IPS-18a (cell line): ENCODE results near the gene NDUFAF5.

ENCODE experiments used
- H3K27ac ChIP-seq: one replicate; pipeline ENCODE4 v1.5.1; 2013; ENCODE audit warnings: low read length
- H3K27me3 ChIP-seq: one replicate; pipeline ENCODE4 v1.6.1; 2013; ENCODE audit warnings: mild to moderate bottlenecking, low read length; ENCODE audit not compliant: control insufficient read depth, insufficient read depth
- H3K36me3 ChIP-seq: one replicate; pipeline ENCODE4 v1.6.1; 2013; ENCODE audit warnings: low read depth, low read length; ENCODE audit not compliant: control insufficient read depth
- H3K4me1 ChIP-seq: one replicate; pipeline ENCODE4 v1.6.1; 2013; ENCODE audit warnings: low read depth, low read length; ENCODE audit not compliant: control insufficient read depth
- H3K4me3 ChIP-seq: one replicate; pipeline ENCODE4 v1.5.1; 2013; ENCODE audit warnings: low read length
- H3K9ac ChIP-seq: one replicate; pipeline ENCODE4 v1.6.1; 2013; ENCODE audit warnings: mild to moderate bottlenecking, low read length, moderate library complexity
- H3K9me3 ChIP-seq: one replicate; pipeline ENCODE4 v1.6.1; 2013; ENCODE audit warnings: low read depth, low read length; ENCODE audit not compliant: control insufficient read depth

NDUFAF5 gene

GRCh38 chr20:13809855-13810254 lies 25.0 kb downstream of the NDUFAF5 start:
- Histone ChIP-seq H3K36me3 (peaks cover 69% of the 10 kb centered on the region), H3K9ac (no peak overlapping the region)

GRCh38 chr20:13810446-13810845 lies 25.6 kb downstream of the NDUFAF5 start:
- H3K4me3 ChIP-seq: no peak overlapping the region
- H3K36me3 ChIP-seq: peaks cover 71% of the 10 kb centered on the region
- no peaks in the 10 kb centered on the region for H3K27me3 ChIP-seq
- H3K27ac ChIP-seq: no peak overlapping the region
- H3K4me1 ChIP-seq: no peaks in the 10 kb centered on the region
- H3K9ac ChIP-seq: no peak overlapping the region
- no peaks in the 10 kb centered on the region for H3K9me3 ChIP-seq

More at GRCh38 chr20:13809855-13810254, 25.0 kb downstream of the NDUFAF5 start:
- no peak overlapping the region for H3K27ac ChIP-seq
- no peak overlapping the region for H3K4me3 ChIP-seq
- H3K4me1 ChIP-seq: no peaks in the 10 kb centered on the region
- H3K9me3 ChIP-seq: no peaks in the 10 kb centered on the region
- H3K27me3 ChIP-seq: no peaks in the 10 kb centered on the region

GRCh38 chr20:13813910-13814309 lies 29.1 kb downstream of the NDUFAF5 start:
- Histone ChIP-seq H3K4me1 (no peaks in the 10 kb centered on the region), H3K9ac (no peak overlapping the region), H3K36me3 (peaks cover 90% of the 10 kb centered on the region), H3K27me3 (no peaks in the 10 kb centered on the region), H3K27ac (no peak overlapping the region), H3K9me3 (no peaks in the 10 kb centered on the region), H3K4me3 (no peak overlapping the region)

GRCh38 chr20:13814672-13815071 lies 29.8 kb downstream of the NDUFAF5 start:
- Histone ChIP-seq H3K9ac (no peak overlapping the region), H3K27me3 (no peaks in the 10 kb centered on the region), H3K4me1 (no peaks in the 10 kb centered on the region), H3K27ac (no peak overlapping the region), H3K36me3 (peaks cover 82% of the 10 kb centered on the region), H3K9me3 (no peaks in the 10 kb centered on the region), H3K4me3 (no peak overlapping the region)

GRCh38 chr20:13816757-13817156 lies 31.9 kb downstream of the NDUFAF5 start:
- no peaks in the 10 kb centered on the region for H3K27me3 ChIP-seq
- H3K27ac ChIP-seq: no peak overlapping the region
- H3K9ac ChIP-seq: no peak overlapping the region
- H3K9me3 ChIP-seq: no peaks in the 10 kb centered on the region
- no peaks in the 10 kb centered on the region for H3K4me1 ChIP-seq
- peaks cover 61% of the 10 kb centered on the region for H3K36me3 ChIP-seq
- H3K4me3 ChIP-seq: no peak overlapping the region

DNA sequence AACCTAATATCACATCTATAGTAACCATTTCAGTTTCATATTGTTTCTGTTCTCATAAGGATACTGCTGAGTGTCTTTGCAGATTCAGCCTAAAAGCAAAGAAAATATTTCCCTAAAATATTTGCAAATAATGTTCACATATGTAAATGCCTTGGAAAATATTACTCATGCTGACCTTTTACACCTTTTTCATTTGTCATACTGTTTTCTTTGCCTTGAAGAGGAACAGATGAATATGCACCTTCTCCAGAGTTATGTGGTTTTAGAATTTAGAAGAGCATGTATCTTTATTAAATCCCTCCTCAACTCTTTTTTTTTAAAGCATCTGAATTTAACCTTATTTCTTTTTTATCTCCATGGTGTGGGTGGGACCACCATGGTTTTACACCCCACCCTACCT lies 32.5 kb downstream of the NDUFAF5 start:
- Histone ChIP-seq H3K9me3 (no peaks in the 10 kb centered on the region), H3K27me3 (no peaks in the 10 kb centered on the region), H3K36me3 (peaks cover 56% of the 10 kb centered on the region), H3K27ac (no peak overlapping the region), H3K4me1 (no peaks in the 10 kb centered on the region), H3K4me3 (no peak overlapping the region), H3K9ac (no peak overlapping the region)

DNA sequence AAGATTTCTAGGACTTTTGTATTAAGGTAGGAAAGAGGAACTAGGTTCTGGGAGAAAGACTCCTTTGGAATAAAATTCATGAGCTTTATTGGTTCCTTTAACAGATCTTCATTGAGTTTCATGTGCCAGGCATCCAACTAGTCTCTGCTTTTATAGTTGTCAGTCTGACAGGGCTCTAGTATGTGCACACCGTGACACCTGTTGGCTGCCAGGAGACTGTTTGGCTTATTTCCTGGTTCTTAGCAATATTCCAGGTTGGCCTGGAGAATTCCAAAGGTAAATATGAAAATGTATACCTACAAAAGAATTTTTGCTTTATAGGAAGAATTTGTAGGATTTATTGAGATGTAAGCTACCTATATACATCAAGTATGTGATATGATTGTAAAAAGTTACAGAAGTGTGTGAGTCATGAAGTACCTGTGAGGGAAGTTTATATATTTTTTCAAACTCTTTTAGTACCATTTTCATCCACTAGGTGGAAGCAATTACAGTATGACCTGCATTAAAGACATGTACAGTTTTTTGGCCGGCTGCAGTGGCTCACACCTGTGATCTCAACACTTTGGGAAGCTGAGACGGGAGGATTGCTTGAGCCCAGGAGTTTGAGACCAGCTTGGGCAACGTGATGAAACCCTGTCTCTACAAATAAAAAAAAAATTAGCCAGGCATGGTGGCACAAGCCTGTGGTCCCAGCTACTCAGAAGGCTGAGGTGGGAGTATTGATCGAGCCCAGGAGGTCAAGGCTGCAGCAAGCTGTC lies 35.2 kb downstream of the NDUFAF5 start:
- Histone ChIP-seq H3K27ac (no peak overlapping the region), H3K9me3 (no peaks in the 10 kb centered on the region), H3K9ac (no peak overlapping the region), H3K36me3 (peaks cover 32% of the 10 kb centered on the region), H3K27me3 (no peaks in the 10 kb centered on the region), H3K4me3 (no peak overlapping the region), H3K4me1 (no peaks in the 10 kb centered on the region)

DNA sequence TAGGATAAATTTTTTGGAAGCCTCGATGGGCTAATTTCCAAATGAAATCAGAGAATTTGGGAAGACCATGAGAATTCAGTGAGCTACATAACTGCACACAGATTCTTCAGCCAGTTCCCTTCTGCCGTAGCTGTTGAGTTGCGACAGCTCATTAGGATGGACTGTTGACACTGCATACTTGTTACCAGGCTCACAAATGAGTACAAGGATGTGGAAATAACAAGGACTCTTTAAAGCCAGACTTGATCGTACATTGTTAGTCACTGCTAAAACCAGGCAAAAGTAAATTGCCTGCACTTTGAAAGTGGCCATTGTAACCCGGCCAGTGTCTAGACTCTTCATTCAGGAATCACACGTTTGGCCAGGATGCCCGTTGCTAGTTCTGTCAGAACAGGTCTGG lies 37.0 kb downstream of the NDUFAF5 start:
- H3K9me3 ChIP-seq: no peaks in the 10 kb centered on the region
- no peak overlapping the region for H3K4me3 ChIP-seq
- no peak overlapping the region for H3K9ac ChIP-seq
- H3K27ac ChIP-seq: no peak overlapping the region
- H3K36me3 ChIP-seq: peaks cover 16% of the 10 kb centered on the region
- no peaks in the 10 kb centered on the region for H3K27me3 ChIP-seq
- no peaks in the 10 kb centered on the region for H3K4me1 ChIP-seq

DNA sequence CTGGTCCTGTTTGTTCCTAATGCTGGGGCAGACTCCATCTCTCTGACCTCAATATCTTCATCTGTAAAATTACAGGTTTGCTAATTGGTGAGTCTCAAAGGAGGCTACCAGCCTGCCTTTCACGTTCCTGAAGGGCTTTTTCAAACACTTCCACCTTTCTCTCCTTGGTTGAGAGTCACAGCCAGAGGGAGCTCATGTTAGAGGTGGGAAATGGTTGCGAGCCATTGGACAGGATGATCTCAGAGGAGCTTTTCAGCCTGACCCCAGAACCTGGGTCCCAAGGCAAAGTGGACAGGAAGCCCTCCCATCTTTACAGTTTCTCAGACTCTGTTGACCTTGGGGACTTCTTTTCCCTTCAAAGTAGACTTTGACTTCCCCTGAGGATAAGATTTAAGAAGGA lies 37.6 kb downstream of the NDUFAF5 start:
- Histone ChIP-seq H3K9ac (no peak overlapping the region), H3K27me3 (no peaks in the 10 kb centered on the region), H3K4me3 (no peak overlapping the region), H3K4me1 (no peaks in the 10 kb centered on the region), H3K27ac (no peak overlapping the region), H3K9me3 (no peaks in the 10 kb centered on the region), H3K36me3 (peaks cover 11% of the 10 kb centered on the region)

GRCh38 chr20:13824459-13824858 lies 39.6 kb downstream of the NDUFAF5 start:
- Histone ChIP-seq H3K27ac (no peak overlapping the region), H3K9ac (no peak overlapping the region), H3K4me1 (no peaks in the 10 kb centered on the region), H3K36me3 (no peaks in the 10 kb centered on the region), H3K27me3 (no peaks in the 10 kb centered on the region), H3K4me3 (no peak overlapping the region), H3K9me3 (no peaks in the 10 kb centered on the region)

GRCh38 chr20:13825465-13825864 lies 40.6 kb downstream of the NDUFAF5 start:
- H3K27me3 ChIP-seq: no peaks in the 10 kb centered on the region
- H3K27ac ChIP-seq: no peak overlapping the region
- no peaks in the 10 kb centered on the region for H3K4me1 ChIP-seq
- H3K9me3 ChIP-seq: no peaks in the 10 kb centered on the region
- no peaks in the 10 kb centered on the region for H3K36me3 ChIP-seq
- no peak overlapping the region for H3K4me3 ChIP-seq
- no peak overlapping the region for H3K9ac ChIP-seq

DNA sequence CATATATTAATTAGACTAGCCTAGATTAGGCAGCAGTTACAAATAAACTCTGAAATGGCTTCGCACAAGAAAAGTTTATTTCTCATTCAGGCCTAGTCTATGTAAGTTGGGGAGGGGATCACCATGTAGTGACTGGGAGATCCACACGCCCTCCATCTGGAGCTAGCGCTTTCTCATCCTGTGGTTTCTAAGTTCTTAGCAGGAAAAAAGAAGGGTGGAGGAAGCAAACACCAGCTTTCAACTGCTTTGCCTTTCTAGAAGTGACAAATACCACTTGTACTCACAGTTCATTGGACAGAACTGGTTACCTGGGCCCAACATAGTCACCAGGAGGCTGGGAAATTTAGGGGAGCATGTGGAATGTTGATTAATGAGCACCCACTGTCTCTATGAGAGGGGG lies 46.6 kb downstream of the NDUFAF5 start:
- no peak overlapping the region for H3K9ac ChIP-seq
- H3K36me3 ChIP-seq: no peaks in the 10 kb centered on the region

More for the DNA sequence above, 46.6 kb downstream of the NDUFAF5 start:
- no peaks in the 10 kb centered on the region for H3K9me3 ChIP-seq
- no peak overlapping the region for H3K27ac ChIP-seq
- H3K4me1 ChIP-seq: no peaks in the 10 kb centered on the region
- no peaks in the 10 kb centered on the region for H3K27me3 ChIP-seq
- no peak overlapping the region for H3K4me3 ChIP-seq
